ENCODE data around the gene ATAT1.

Gene ATAT1

DNA sequence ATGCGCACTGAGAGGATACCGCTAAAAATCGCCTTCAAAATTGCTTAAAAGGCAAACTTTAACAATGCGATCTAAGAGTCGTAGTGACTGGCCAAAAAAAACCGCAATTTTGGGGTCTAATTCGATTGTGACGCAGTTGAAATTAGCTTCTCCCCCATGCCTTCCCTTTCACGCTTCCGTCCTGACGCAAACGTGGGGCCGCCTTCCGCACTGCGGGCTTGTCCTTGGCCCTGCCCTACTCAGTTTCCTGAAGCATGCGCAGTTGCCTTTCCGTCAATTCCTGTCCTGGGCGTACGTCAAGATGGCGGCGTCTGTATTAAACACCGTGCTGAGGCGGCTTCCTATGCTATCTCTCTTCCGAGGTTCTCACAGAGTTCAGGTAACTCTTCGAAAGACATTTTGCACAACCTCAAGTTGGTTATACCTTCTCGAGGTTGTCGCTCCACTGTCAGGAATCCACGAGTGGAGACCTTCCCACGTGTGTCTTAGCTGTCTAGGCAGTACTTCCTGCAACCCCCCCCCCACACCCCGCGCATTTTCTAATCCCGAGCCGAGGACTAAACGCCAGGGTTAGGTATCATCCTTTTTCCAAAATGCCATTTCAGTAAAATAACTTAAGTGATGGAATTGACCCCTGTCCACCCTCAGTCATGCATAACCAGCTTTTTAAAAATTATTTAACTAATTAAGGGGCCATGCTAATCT lies 9.0 kb upstream of the ATAT1 start, which contains the start of gene MRPS18B:
TSS of gene MRPS18B (plus strand) at position 276 of the 705 bp plus-strand sequence. CDS start at position 302, 26 bp downstream.
- DNase-seq: peak; percentile 95
- peaks cover 11% of the 10 kb centered on the region for H3K27me3 Mint-ChIP-seq (ENCODE audit: low read depth, poor library complexity)
- H3K9me3 Mint-ChIP-seq: no peaks in the 10 kb centered on the region
- TF ChIP-seq, protein P1, sequence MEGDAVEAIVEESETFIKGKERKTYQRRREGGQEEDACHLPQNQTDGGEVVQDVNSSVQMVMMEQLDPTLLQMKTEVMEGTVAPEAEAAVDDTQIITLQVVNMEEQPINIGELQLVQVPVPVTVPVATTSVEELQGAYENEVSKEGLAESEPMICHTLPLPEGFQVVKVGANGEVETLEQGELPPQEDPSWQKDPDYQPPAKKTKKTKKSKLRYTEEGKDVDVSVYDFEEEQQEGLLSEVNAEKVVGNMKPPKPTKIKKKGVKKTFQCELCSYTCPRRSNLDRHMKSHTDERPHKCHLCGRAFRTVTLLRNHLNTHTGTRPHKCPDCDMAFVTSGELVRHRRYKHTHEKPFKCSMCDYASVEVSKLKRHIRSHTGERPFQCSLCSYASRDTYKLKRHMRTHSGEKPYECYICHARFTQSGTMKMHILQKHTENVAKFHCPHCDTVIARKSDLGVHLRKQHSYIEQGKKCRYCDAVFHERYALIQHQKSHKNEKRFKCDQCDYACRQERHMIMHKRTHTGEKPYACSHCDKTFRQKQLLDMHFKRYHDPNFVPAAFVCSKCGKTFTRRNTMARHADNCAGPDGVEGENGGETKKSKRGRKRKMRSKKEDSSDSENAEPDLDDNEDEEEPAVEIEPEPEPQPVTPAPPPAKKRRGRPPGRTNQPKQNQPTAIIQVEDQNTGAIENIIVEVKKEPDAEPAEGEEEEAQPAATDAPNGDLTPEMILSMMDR (IDR thresholded peaks at IDR 0.05): no peak
- peaks cover 44% of the 10 kb centered on the region for H3K36me3 Mint-ChIP-seq (ENCODE audit: low read depth)
- H3K4me3 Mint-ChIP-seq: peak within 1 kb of the TSS; percentile 100
- H3K4me1 Mint-ChIP-seq: peaks cover 55% of the 10 kb centered on the region
- peak within 1 kb of the TSS; percentile 100 for H3K27ac Mint-ChIP-seq

DNA sequence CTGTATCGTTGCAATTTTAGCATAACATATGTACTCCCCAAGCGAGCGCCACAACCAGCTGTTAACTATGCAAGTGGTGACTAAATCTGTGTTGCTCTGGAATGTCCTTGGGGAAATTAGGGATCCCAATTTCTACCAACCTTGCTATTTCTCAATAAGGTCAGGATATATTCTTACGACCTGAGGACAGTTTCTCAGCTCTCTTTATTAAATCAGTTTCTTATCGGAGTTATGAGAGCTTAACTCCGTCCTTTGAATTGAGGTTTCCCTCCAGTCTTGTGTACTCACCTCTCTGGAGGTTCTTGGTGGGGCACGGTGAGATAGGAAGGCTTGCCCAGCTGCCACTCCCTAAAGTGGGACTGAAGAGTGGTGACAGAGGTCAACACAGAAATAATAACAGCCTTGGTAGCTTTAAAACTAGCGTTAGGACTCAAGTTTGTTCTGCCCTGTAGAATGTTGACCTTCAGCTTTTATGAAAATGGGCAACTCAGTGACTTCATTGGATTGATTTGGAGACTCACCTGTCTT lies 8.3 kb upstream of the ATAT1 start:
- Mint-ChIP-seq H3K36me3 (ENCODE audit: low read depth) (peaks cover 46% of the 10 kb centered on the region), H3K27me3 (ENCODE audit: low read depth, poor library complexity) (peaks cover 11% of the 10 kb centered on the region), H3K27ac (peak overlapping the region; percentile 51), H3K4me1 (peaks cover 49% of the 10 kb centered on the region), H3K9me3 (no peaks in the 10 kb centered on the region), H3K4me3 (peak overlapping the region; percentile 100)
- TF ChIP-seq, protein P1 (IDR thresholded peaks at IDR 0.05): no peak
- no peak for DNase-seq

DNA sequence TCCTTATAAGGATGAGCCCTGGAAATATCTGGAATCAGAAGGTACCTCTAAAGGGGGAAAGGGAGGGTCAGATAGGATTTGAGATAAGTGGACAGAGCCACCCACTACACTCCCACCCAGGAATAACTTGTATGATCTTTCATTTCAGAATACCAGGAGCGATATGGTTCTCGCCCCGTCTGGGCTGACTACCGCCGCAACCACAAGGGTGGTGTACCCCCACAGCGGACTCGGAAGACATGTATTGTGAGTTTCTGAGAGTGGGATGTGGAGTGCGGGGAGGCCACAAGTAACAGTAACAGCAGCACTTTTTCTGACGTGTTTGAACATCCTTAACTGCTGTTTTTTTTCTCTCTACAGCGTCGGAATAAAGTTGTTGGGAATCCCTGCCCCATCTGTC lies 7.1 kb upstream of the ATAT1 start:
- peak overlapping the region; percentile 66 for H3K27ac Mint-ChIP-seq

DNA sequence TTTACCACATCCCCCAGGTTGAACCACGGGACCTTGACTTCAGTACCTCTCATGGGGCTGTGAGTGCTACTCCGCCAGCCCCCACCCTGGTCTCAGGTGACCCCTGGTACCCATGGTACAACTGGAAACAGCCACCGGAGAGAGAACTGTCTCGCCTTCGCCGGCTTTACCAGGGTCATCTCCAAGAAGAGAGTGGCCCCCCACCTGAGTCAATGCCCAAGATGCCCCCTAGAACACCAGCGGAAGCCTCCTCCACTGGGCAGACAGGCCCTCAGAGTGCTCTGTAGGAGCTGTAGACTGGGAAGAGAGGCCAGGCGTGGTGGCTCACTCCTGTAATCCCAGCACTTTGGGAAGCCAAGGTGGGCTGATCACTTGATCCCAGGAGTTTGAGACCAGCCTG lies 1.2 kb upstream of the ATAT1 start:
- Mint-ChIP-seq H3K4me3 (peak overlapping the region; percentile 93), H3K4me1 (peaks cover 26% of the 10 kb centered on the region), H3K36me3 (ENCODE audit: low read depth) (peaks cover 63% of the 10 kb centered on the region), H3K27ac (no peak overlapping the region), H3K9me3 (no peaks in the 10 kb centered on the region), H3K27me3 (ENCODE audit: low read depth, poor library complexity) (no peaks in the 10 kb centered on the region)
- no peak for DNase-seq
- TF ChIP-seq, protein P1 (IDR thresholded peaks at IDR 0.05): no peak

More for the DNA sequence above, 7.1 kb upstream of the ATAT1 start:
- peaks cover 11% of the 10 kb centered on the region for H3K27me3 Mint-ChIP-seq (ENCODE audit: low read depth, poor library complexity)
- H3K4me1 Mint-ChIP-seq: peaks cover 37% of the 10 kb centered on the region
- H3K36me3 Mint-ChIP-seq (ENCODE audit: low read depth): peaks cover 43% of the 10 kb centered on the region
- H3K4me3 Mint-ChIP-seq: peak overlapping the region; percentile 100
- no peak for DNase-seq
- TF ChIP-seq, protein P1 (IDR thresholded peaks at IDR 0.05): no peak
- no peaks in the 10 kb centered on the region for H3K9me3 Mint-ChIP-seq

DNA sequence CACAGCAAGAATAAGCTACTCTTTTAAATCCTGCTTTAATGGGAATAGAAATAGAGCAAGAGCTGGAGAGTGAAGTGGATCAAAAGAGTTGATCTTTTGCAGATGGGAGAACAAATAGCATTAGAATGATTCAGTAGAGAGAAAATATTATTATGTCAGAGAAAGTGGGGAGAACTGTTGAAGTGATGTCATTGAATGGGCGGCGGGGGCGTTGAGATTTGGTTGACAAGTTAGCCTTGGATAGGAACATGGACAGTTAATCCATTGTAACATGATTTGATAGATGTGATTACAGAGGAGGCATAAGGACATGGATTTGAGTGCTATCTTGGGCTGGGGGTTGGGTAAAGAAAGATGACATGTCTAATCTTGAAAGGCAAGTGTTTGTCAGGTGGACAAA lies 9.2 kb downstream of the ATAT1 start:
- no peaks in the 10 kb centered on the region for H3K27me3 Mint-ChIP-seq (ENCODE audit: low read depth, poor library complexity)
- peak overlapping the region; percentile 1 for H3K27ac Mint-ChIP-seq
- H3K4me3 Mint-ChIP-seq: no peak overlapping the region
- peaks cover 91% of the 10 kb centered on the region for H3K36me3 Mint-ChIP-seq (ENCODE audit: low read depth)
- H3K9me3 Mint-ChIP-seq: peaks cover 6% of the 10 kb centered on the region
- TF ChIP-seq, protein P1 (IDR thresholded peaks at IDR 0.05): no peak
- DNase-seq: no peak
- H3K4me1 Mint-ChIP-seq: no peaks in the 10 kb centered on the region

DNA sequence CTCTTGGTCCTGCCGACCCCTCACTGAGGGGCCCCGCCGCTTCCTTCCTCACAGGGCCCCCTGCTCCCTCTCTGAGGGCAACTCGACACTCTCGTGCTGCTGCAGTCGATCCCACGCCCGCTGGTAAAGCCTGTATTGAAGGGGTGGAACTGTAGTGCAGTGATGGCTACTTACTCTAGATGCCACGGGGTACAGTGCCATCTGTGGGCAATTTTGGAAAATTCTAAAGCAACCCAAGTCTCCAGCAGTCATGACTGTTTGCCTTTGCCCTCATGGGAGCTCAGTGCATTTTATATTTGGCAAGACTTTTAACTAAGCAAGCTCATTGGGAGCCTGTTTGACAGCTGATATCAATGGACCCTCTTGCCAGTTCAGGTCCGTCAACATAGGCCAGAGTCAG lies 13.8 kb downstream of the ATAT1 start:
- H3K4me3 Mint-ChIP-seq: no peak overlapping the region
- H3K4me1 Mint-ChIP-seq: peaks cover 2% of the 10 kb centered on the region
- H3K9me3 Mint-ChIP-seq: no peaks in the 10 kb centered on the region
- TF ChIP-seq, protein P1 (IDR thresholded peaks at IDR 0.05): no peak
- no peak for DNase-seq
- no peak overlapping the region for H3K27ac Mint-ChIP-seq
- no peaks in the 10 kb centered on the region for H3K27me3 Mint-ChIP-seq (ENCODE audit: low read depth, poor library complexity)
- peaks cover 82% of the 10 kb centered on the region for H3K36me3 Mint-ChIP-seq (ENCODE audit: low read depth)

Data from nephron progenitor cell (in vitro differentiated cells).